ENCODE measurements around the gene SLC22A4. TPM values are rescaled to one million over a fixed set of nuclear protein-coding genes. Genes with fewer than 3 reads are reported as not detected.

Gene SLC22A4
- total RNA-seq, 1 donor from 2014 or later: 0.75 TPM

DNA sequence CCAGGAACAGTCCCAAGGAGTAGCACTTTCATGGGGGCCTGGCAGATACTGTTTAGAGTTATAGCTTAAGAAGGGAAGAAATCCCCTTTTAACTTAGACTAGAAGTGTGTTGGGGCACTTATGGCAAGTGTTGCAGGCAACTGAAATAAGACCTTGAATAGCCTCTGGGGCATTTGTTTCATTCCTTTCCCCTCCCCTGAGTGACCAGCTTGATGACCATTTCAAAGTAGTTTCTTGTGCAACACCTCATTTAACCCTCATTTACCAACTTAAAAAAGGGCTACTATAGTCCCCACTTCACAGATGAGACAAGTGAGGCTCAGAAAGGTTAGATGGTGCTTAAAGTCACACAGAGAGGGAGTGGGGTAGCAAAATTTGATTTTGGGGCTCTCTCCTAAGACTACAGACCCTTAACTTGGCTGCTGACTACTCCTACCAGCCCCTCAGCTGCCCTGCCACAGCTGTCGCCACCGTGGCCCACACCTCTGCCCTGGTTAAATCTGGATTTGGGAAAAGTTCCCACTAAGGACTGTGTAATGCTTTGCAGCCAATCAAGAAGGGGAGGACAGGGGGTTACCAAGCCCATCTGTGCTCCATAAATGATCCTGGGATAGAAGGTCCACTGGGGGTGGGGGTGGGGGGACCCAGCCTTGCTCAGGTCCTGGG lies 31.2 kb upstream of the SLC22A4 start:
- H3K4me3 ChIP-seq (ENCODE audit: low read depth, low read length): no peak overlapping the region
- TF ChIP-seq, protein P1, sequence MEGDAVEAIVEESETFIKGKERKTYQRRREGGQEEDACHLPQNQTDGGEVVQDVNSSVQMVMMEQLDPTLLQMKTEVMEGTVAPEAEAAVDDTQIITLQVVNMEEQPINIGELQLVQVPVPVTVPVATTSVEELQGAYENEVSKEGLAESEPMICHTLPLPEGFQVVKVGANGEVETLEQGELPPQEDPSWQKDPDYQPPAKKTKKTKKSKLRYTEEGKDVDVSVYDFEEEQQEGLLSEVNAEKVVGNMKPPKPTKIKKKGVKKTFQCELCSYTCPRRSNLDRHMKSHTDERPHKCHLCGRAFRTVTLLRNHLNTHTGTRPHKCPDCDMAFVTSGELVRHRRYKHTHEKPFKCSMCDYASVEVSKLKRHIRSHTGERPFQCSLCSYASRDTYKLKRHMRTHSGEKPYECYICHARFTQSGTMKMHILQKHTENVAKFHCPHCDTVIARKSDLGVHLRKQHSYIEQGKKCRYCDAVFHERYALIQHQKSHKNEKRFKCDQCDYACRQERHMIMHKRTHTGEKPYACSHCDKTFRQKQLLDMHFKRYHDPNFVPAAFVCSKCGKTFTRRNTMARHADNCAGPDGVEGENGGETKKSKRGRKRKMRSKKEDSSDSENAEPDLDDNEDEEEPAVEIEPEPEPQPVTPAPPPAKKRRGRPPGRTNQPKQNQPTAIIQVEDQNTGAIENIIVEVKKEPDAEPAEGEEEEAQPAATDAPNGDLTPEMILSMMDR (conservative IDR thresholded peaks at IDR 0.05; ENCODE audit: low read depth, low read length): no peak
- no peak for DNase-seq (ENCODE audit: low read depth)

DNA sequence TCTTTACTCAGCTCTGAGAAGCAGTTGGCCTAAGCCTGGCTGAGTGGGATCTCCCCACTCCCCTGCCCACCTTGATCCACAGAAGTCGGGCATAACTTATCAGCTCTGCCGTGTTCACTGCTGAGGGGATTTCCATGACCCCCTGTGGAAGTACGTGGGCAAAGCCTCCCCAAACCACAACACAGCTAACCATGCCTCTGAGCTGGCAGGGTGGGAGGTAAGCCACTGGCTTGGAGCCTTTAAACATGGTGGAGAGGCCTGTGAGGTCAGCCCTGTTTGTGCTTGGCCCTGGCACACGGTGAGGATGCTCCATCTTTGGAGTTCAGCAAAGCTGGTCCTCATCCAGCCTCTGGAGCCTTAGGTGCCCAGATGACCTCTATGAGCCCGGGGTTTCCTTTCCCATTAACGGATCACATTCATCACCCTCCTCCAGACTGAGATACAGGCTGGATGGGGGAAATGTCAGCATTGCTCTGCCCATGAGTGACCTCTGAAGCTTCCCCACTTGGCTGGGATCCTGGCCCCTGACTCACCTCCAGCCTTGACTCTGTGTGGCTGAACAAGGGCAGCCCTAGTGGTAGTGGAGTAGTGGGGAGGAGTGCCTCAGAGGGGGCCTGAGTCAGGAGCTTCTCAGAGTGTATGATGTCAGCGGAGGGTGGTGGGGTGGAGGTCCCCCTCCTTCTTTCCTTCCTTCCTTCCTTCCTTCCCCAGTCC lies 30.5 kb upstream of the SLC22A4 start:
- peak; percentile 62 for DNase-seq (ENCODE audit: low read depth)
- no peak overlapping the region for H3K4me3 ChIP-seq (ENCODE audit: low read depth, low read length)
- TF ChIP-seq, protein P1 (conservative IDR thresholded peaks at IDR 0.05; ENCODE audit: low read depth, low read length): peak; percentile 29

DNA sequence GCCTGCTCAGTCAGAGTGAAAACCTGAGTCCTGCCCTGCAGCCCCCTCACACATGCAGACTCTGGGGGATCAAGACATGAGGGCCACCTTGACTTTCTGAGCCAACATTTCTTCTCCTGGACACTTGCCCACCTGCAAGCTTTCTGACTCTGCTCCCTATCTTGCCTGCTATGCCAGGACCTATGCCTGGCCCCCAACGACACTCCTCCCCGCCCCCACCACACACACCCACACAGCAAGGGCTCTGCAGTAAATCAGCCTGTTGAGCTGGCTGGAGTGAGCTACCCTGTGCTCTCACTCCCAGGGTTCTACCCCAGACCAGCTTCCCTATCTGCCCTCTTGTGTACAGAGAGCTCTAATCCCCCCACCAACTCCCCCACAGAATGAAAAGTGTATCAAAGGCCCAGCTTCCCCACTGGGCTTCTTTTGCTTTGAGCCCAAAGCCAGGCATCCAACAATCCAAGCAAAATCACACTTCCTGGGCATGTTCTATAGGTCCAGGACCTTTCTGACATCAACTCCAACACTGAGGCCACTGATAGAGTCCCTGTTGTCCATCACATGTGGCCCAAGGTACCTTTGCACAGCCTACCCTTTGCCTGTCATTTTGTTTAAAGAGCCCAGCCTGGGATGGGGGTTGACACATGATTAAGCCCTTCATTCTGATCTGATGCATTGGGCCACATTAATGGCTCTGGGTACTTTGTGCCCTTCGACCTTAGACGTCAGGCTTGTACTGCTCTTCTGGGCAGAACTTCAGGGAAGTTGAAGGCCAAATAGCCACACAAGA lies 29.5 kb upstream of the SLC22A4 start:
- TF ChIP-seq, protein P1 (conservative IDR thresholded peaks at IDR 0.05; ENCODE audit: low read depth, low read length): no peak
- no peak for DNase-seq (ENCODE audit: low read depth)
- H3K4me3 ChIP-seq (ENCODE audit: low read depth, low read length): no peak overlapping the region

DNA sequence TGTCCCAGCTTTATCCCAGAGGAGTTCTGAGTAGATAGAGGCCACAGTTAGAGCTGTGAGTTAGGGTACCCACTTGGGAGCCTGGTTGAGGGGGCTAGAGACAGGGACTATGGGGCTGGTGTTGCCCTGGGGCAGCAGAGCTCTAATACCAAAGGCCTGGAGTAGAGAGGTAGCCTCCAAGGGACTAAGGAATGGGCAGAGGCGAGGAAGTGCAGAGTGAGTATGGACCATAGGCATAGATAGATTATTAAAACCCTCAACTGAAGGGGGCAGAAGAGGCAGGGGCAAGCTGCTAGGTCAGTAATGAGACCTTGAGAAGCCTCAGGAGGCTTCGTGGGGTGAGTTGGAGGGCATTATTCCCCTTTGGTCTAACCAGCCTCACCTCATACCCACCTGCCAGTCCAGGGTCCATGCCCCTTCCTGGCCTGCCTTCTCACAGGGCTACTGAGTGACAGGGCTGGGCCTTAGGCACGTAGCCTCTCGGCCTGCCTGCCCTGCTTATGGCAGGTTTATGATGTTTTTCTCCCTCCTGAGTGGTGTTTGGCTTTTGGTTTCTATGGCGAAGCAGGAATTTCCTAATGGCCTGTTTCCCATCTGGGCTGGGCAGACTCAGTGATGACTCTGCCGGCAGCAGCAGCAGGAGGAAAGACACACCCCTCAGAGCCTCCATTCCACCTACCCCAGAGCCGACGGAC lies 28.7 kb upstream of the SLC22A4 start:
- peak; percentile 76 for DNase-seq (ENCODE audit: low read depth)
- H3K4me3 ChIP-seq (ENCODE audit: low read depth, low read length): no peak overlapping the region
- TF ChIP-seq, protein P1 (conservative IDR thresholded peaks at IDR 0.05; ENCODE audit: low read depth, low read length): peak; percentile 13

DNA sequence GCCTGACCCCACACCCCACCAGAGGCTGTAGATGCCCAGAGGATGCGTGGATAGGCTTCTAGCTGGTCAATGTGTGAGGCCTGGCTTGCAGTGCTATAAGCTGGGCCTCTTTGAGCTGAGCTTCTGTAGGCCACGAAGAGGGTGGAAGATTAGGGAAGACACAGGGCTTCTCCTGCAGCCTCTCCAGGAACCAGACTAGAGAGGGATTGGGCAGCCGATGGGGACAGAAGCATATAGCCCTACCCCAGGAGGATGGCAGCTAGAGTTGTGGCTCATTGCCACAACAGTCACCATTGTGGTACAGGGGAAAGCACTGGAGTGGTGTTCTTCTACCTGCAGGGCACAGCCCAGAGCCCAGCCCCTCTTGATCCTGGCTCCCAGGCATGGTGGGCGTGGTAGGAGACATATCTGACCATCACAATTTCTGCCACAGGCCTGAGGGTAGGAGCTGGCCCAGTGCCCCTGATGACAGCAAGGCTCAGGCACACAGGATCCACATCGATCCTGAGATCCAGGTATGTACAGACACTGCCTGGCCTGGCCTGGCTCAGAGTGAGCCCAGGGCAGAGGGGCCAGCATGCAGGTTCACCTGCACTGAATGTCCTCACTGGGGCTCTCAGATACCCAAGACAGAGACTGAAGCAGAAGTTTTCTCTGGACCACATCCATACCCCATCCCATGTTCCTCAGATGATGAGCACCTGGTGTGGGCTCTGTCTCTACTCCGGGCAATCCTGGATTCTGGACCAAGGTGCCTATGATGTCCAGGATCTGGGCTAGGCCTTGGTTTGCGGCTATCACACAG lies 28.0 kb upstream of the SLC22A4 start:
- TF ChIP-seq, protein P1 (conservative IDR thresholded peaks at IDR 0.05; ENCODE audit: low read depth, low read length): no peak
- H3K4me3 ChIP-seq (ENCODE audit: low read depth, low read length): no peak overlapping the region
- no peak for DNase-seq (ENCODE audit: low read depth)

DNA sequence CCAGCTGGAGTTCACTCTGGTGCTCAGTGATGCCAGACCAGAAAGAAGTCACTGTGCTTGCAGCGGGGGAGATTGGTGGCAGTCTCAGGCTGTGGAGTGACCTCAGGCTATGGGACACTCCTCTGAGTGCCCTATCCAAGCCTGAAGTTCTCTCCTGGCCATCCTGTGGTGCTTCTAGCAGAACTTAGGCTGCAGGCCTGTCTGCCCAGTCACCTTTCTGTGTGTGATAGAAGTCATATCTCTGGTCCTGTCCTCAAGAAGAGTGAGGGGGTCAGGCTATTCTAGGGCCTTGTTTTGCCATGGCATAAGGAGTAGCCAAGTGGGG lies 27.4 kb upstream of the SLC22A4 start:
- H3K4me3 ChIP-seq (ENCODE audit: low read depth, low read length): no peak overlapping the region
- TF ChIP-seq, protein P1 (conservative IDR thresholded peaks at IDR 0.05; ENCODE audit: low read depth, low read length): no peak
- DNase-seq (ENCODE audit: low read depth): no peak
